Endothelial cell of umbilical vein (primary cell): ENCODE measurements around the gene UPP2. TPM values are rescaled to one million over a fixed set of nuclear protein-coding genes. Genes with fewer than 3 reads are reported as not detected.

Experiments
- BruUV-seq: library from RNA; stranded (reverse); fragments of 400-500 nt; replicated peaks from 2 replicates; lab custom pipeline; 2021; lab: Mats Ljungman, UMichigan
- CTCF ChIA-PET: fragments of 300-600, 350-600 bp; sonication (Branson Sonifier 250); formaldehyde crosslinking; loops from one replicate; lab custom pipeline; 2021; ENCODE audit warnings: antibody characterized with exemption, inconsistent platforms; lab: Charles Lee
- POLR2A ChIA-PET: fragments of 300-600, 350-600 bp; sonication (Branson Sonifier 250); formaldehyde crosslinking; loops from one replicate; lab custom pipeline; 2021; ENCODE audit warnings: antibody characterized with exemption, inconsistent platforms; lab: Charles Lee
- DNase-seq: peaks from one replicate; pipeline ENCODE4 v3.0.0-alpha.2; 2011; ENCODE audit warnings: low read depth, low spot score
- FAIRE-seq: peaks from 2 replicates; lab custom pipeline; 2011; peaks lifted over from hg19 to GRCh38; lab: Jason Lieb, UNC
- H2AFZ ChIP-seq: 2 replicates; pipeline ENCODE4 v1.6.0; 2012; ENCODE audit warnings: low read depth, low read length, control low read depth, inconsistent platforms
- H3K27ac ChIP-seq: 2 replicates; pipeline ENCODE4 v1.5.1; 2011; ENCODE audit warnings: low read depth, mild to moderate bottlenecking, control low read depth, low read length, moderate library complexity; ENCODE audit not compliant: insufficient read depth
- H3K27me3 ChIP-seq, 2 experiments: 2 replicates each; pipeline versions ENCODE4 v1.6.0 to v1.6.1; 2011; ENCODE audit warnings: low read length in 2 of 2, mixed read lengths in 1 of 2; ENCODE audit not compliant: control insufficient read depth in 2 of 2, insufficient read depth in 2 of 2
- H3K36me3 ChIP-seq, 2 experiments: 2 replicates in 1 of 2; 3 replicates in 1 of 2; pipeline ENCODE4 v1.5.1; 2011; ENCODE audit warnings: low read length in 2 of 2, mild to moderate bottlenecking in 1 of 2, moderate library complexity in 1 of 2; ENCODE audit not compliant: control insufficient read depth in 2 of 2, insufficient read depth in 2 of 2; ENCODE audit errors: extremely low read depth in 1 of 2
- H3K4me1 ChIP-seq: 3 replicates; pipeline ENCODE4 v1.5.1; 2011; ENCODE audit warnings: mild to moderate bottlenecking, low read length; ENCODE audit not compliant: control insufficient read depth, insufficient read depth; ENCODE audit errors: extremely low read depth
- H3K4me2 ChIP-seq: 2 replicates; pipeline ENCODE4 v1.6.1; 2011; ENCODE audit warnings: low read length, control low read depth, mixed read lengths; ENCODE audit not compliant: insufficient read depth
- H3K4me3 ChIP-seq, 3 experiments: fragments of 200-600 bp in 1 of 3; sonication (generic), shearing (Covaris generic) in 1 of 3; replicated peaks in 1 of 3; 2 replicates each; pipeline ENCODE4 v1.5.1; 2011 to 2016; ENCODE audit warnings: control low read depth in 3 of 3, low read length in 3 of 3, mild to moderate bottlenecking in 2 of 3, inconsistent platforms in 1 of 3, low read depth in 1 of 3, moderate library complexity in 1 of 3; ENCODE audit not compliant: insufficient read depth in 1 of 3
- H3K79me2 ChIP-seq: 2 replicates; pipeline ENCODE4 v1.6.0; 2012; ENCODE audit warnings: low read length, inconsistent platforms; ENCODE audit not compliant: control insufficient read depth, insufficient read depth
- H3K9ac ChIP-seq: replicated peaks from 2 replicates; pipeline ENCODE3; 2011; ENCODE audit warnings: low read length, control low read depth; ENCODE audit not compliant: insufficient read depth; ENCODE audit errors: extremely low read depth
- H3K9me1 ChIP-seq: replicated peaks from 3 replicates; pipeline ENCODE4 v1.6.0; 2011; ENCODE audit warnings: mild to moderate bottlenecking, low read length; ENCODE audit not compliant: control insufficient read depth, insufficient read depth; ENCODE audit errors: extremely low read depth
- H3K9me3 ChIP-seq: replicated peaks from 2 replicates; pipeline ENCODE4 v1.5.1; 2012; ENCODE audit warnings: low read length, inconsistent platforms; ENCODE audit not compliant: control insufficient read depth, insufficient read depth
- H4K20me1 ChIP-seq: replicated peaks from 2 replicates; pipeline ENCODE3; 2011; ENCODE audit warnings: mild to moderate bottlenecking, low read length; ENCODE audit not compliant: control insufficient read depth, insufficient read depth; ENCODE audit errors: extremely low read depth
- CTCF ChIP-seq, 2 donors: IDR thresholded peaks; 1 replicate in 1 of 2; 2 replicates in 1 of 2; pipeline ENCODE4 v1.5.1; 2011; ENCODE audit warnings: low read length in 2 of 2, mild to moderate bottlenecking in 2 of 2, moderate library complexity in 2 of 2, control low read depth in 1 of 2, inconsistent platforms in 1 of 2, low read depth in 1 of 2; ENCODE audit not compliant: insufficient read depth in 1 of 2; ENCODE audit errors: extremely low read depth in 1 of 2
- EZH2 ChIP-seq: IDR thresholded peaks from 2 replicates; pipeline ENCODE4 v1.6.1; 2012; ENCODE audit warnings: borderline replicate concordance, low read depth, mild to moderate bottlenecking, moderate library complexity, low read length, inconsistent platforms; ENCODE audit not compliant: severe bottlenecking
- FOS ChIP-seq: IDR thresholded peaks from 2 replicates; pipeline ENCODE4 v1.6.1; 2011; ENCODE audit warnings: mild to moderate bottlenecking, low read length, moderate library complexity, borderline replicate concordance; ENCODE audit not compliant: insufficient read depth
- GATA2 ChIP-seq: IDR thresholded peaks from 2 replicates; pipeline ENCODE4 v1.7.0; 2011; ENCODE audit warnings: low read depth, mild to moderate bottlenecking, moderate library complexity, mixed read lengths, low read length; ENCODE audit not compliant: insufficient read length, insufficient read depth
- JUN ChIP-seq: IDR thresholded peaks from 2 replicates; pipeline ENCODE4 v1.6.1; 2011; ENCODE audit warnings: borderline replicate concordance, low read depth; ENCODE audit not compliant: insufficient read length, insufficient read depth
- MYC ChIP-seq: IDR thresholded peaks from one replicate; pipeline ENCODE4 v1.6.1; 2011; ENCODE audit warnings: mild to moderate bottlenecking, low read depth, low read length
- POLR2A ChIP-seq: IDR thresholded peaks from 2 replicates; pipeline ENCODE4 v1.6.1; 2012; ENCODE audit warnings: low read depth, mild to moderate bottlenecking, control low read depth, low read length
- POLR2AphosphoS5 ChIP-seq: IDR thresholded peaks from 2 replicates; pipeline ENCODE4 v1.6.1; 2012; ENCODE audit warnings: low read depth, mild to moderate bottlenecking, control low read depth, low read length, moderate library complexity; ENCODE audit not compliant: insufficient read depth
- dilution Hi-C: fragments of 300-500 bp; cut with MboI; formaldehyde crosslinking; loops from one replicate; pipeline ENCODE4 v1.15.0; 2019; ENCODE audit warnings: low sequenced_read_pairs; ENCODE audit not compliant: extremely low pct_ligation_motif_present
- intact Hi-C: fragments of 100-400 bp; cut with micrococcal nuclease; formaldehyde crosslinking; loops from one replicate; pipeline ENCODE4 v1.10.0; 2022
- polyA plus RNA-seq, 4 experiments: library from polyadenylated mRNA; depleted of rRNA in 3 of 4; stranded (reverse) in 3 of 4; unstranded in 1 of 4; fragments of >200 nt; gene quantifications; 2 replicates each; pipeline versions ENCODE4 v1.2.1 to v1.2.3, GENCODE V29; 2011 to 2012; ENCODE audit warnings: missing spikeins in 1 of 4
- total RNA-seq: library from RNA; stranded (reverse); gene quantifications from 2 replicates; pipeline ENCODE4 v1.2.3, GENCODE V29; 2021
- TF ChIP-seq, protein P1 (sequence below): IDR thresholded peaks from 2 replicates; pipeline ENCODE4 v1.6.1; 2011; ENCODE audit not compliant: insufficient read depth, insufficient read length

UPP2 gene
- total and polyA plus RNA-seq, 2 donors (not counting 3 experiments of a cell fraction or from before 2014, with no cell fraction given): not detected

GRCh38 chr2:158088093-158088492 lies 13.6 kb upstream of the UPP2 start:
- H3K36me3 ChIP-seq: no peaks in the 10 kb centered on the region
- BruUV-seq: no TSS peak
- no peaks in the 10 kb centered on the region for H3K79me2 ChIP-seq
- no peak for FAIRE-seq
- ChIA-PET CTCF (no interaction called here), POLR2A (no interaction called here)
- H2AFZ ChIP-seq: no peak overlapping the region
- intact Hi-C loops (no loop called here), dilution Hi-C loops (no loop called here)
- no peak overlapping the region for H3K9ac ChIP-seq
- H3K27ac ChIP-seq: no peak overlapping the region
- H3K4me1 ChIP-seq: no peaks in the 10 kb centered on the region
- H3K4me2 ChIP-seq: no peak overlapping the region
- TF ChIP-seq FOS: no peak
- no peak for TF ChIP-seq MYC
- TF ChIP-seq EZH2: no peak
- no peak for TF ChIP-seq POLR2A
- TF ChIP-seq JUN: no peak
- no peak for TF ChIP-seq CTCF (IDR thresholded peaks at IDR 0.05; ENCODE audit: extremely low read depth in 1 of 2, insufficient read depth in 1 of 2, low read depth in 1 of 2, low read length in 2 of 2)
- TF ChIP-seq POLR2AphosphoS5: no peak
- TF ChIP-seq GATA2: no peak
- TF ChIP-seq, protein P1, sequence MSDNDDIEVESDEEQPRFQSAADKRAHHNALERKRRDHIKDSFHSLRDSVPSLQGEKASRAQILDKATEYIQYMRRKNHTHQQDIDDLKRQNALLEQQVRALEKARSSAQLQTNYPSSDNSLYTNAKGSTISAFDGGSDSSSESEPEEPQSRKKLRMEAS: no peak
- no peaks in the 10 kb centered on the region for H3K9me3 ChIP-seq
- H3K27me3 ChIP-seq: no peaks in the 10 kb centered on the region
- no peak for DNase-seq
- no peak overlapping the region for H3K4me3 ChIP-seq
- no peaks in the 10 kb centered on the region for H4K20me1 ChIP-seq
- no peaks in the 10 kb centered on the region for H3K9me1 ChIP-seq
